Peyer's patch (tissue), 4 donors: ENCODE measurements around the gene SYNDIG1. TPM values are rescaled to one million over a fixed set of nuclear protein-coding genes. Genes with fewer than 3 reads are reported as not detected.

Source experiments
- DNase-seq, 3 donors: peaks; one replicate each; pipeline ENCODE4 v3.0.0-alpha.2; 2017 to 2019
- H3K27ac ChIP-seq, 4 donors: fragments of 200-600 bp; sonication (generic); one replicate each; pipeline ENCODE4 v1.5.1; 2016 to 2019
- H3K27me3 ChIP-seq, 2 donors: fragments of 200-600 bp; sonication (generic); one replicate each; pipeline ENCODE4 v1.5.1; 2019
- H3K36me3 ChIP-seq, 3 donors: fragments of 200-600 bp; sonication (generic); one replicate each; pipeline ENCODE4 v1.5.1; 2016 to 2019
- H3K4me1 ChIP-seq, 4 donors: fragments of 200-600 bp; sonication (generic); one replicate each; pipeline ENCODE4 v1.5.1; 2016 to 2019
- H3K4me3 ChIP-seq, 4 donors: fragments of 200-600 bp; sonication (generic); 1 replicate in 3 of 4; 2 replicates in 1 of 4; pipeline ENCODE4 v1.5.1; 2016 to 2019; ENCODE audit warnings: mild to moderate bottlenecking in 1 of 4
- H3K9me3 ChIP-seq, 4 donors: fragments of 200-600 bp; sonication (generic); one replicate each; pipeline ENCODE4 v1.5.1; 2016 to 2019; ENCODE audit warnings: mild to moderate bottlenecking in 1 of 4
- POLR2A ChIP-seq, 2 donors: fragments of 450-650 bp; IDR thresholded peaks; one replicate each; pipeline ENCODE4 v1.5.1; 2017; ENCODE audit warnings: antibody characterized with exemption in 2 of 2, mild to moderate bottlenecking in 2 of 2, moderate library complexity in 2 of 2
- total RNA-seq, 4 donors: library from RNA; depleted of rRNA; stranded (reverse); fragments of >200 nt; gene quantifications; one replicate each; pipeline ENCODE4 v1.1.0, GENCODE V29; 2016
- TF ChIP-seq, protein P1 (sequence below), 6 experiments: fragments of 450-650 bp in 4 of 6; fragments of 200-600 bp in 2 of 6; sonication (generic) in 1 of 6; IDR thresholded peaks; one replicate each; pipeline ENCODE4 v1.5.1; 2017 to 2019; ENCODE audit warnings: antibody characterized with exemption in 6 of 6, mild to moderate bottlenecking in 3 of 6, moderate library complexity in 1 of 6

SYNDIG1 gene
- total RNA-seq, 4 donors from 2014 or later, result 0.76 to 1.7 TPM; not detected in 2

GRCh38 chr20:24537210-24537609 is 67.8 kb downstream of the SYNDIG1 start:
- H3K36me3 ChIP-seq, result no peaks in the 10 kb centered on the region
- no peaks in the 10 kb centered on the region for H3K9me3 ChIP-seq
- no peak for TF ChIP-seq POLR2A (IDR thresholded peaks at IDR 0.05)
- TF ChIP-seq, protein P1, sequence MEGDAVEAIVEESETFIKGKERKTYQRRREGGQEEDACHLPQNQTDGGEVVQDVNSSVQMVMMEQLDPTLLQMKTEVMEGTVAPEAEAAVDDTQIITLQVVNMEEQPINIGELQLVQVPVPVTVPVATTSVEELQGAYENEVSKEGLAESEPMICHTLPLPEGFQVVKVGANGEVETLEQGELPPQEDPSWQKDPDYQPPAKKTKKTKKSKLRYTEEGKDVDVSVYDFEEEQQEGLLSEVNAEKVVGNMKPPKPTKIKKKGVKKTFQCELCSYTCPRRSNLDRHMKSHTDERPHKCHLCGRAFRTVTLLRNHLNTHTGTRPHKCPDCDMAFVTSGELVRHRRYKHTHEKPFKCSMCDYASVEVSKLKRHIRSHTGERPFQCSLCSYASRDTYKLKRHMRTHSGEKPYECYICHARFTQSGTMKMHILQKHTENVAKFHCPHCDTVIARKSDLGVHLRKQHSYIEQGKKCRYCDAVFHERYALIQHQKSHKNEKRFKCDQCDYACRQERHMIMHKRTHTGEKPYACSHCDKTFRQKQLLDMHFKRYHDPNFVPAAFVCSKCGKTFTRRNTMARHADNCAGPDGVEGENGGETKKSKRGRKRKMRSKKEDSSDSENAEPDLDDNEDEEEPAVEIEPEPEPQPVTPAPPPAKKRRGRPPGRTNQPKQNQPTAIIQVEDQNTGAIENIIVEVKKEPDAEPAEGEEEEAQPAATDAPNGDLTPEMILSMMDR (IDR thresholded peaks at IDR 0.05), result no peak
- H3K27me3 ChIP-seq, result no peaks in the 10 kb centered on the region
- no peak overlapping the region for H3K4me3 ChIP-seq
- DNase-seq, result no peak
- H3K4me1 ChIP-seq, result no peaks in the 10 kb centered on the region
- no peak overlapping the region for H3K27ac ChIP-seq

DNA sequence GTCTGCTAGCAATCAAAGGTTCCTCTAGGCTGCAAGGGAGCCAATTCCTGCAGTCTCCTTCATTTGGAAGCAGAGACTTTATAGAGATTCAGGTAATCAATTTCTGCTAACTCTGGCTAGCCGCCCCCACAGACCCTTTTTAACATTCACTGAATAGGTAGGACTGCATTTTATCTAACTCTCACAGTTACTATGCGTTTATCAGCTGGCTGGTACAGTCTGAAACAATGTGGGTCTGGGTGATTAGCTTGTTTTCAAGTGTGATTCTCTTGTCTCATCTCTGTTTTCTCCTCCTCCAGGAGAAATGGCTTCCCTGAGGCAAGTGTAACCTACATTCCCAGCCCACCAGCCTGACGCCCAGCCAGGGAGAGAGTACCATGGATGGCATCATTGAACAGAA is 73.3 kb downstream of the SYNDIG1 start:
- H3K9me3 ChIP-seq, result no peaks in the 10 kb centered on the region
- H3K36me3 ChIP-seq, result no peaks in the 10 kb centered on the region
- no peaks in the 10 kb centered on the region for H3K27me3 ChIP-seq
- no peak overlapping the region for H3K4me3 ChIP-seq
- H3K4me1 ChIP-seq, result no peaks in the 10 kb centered on the region
- DNase-seq, result no peak
- H3K27ac ChIP-seq, result no peak overlapping the region
- no peak for TF ChIP-seq POLR2A (IDR thresholded peaks at IDR 0.05)
- TF ChIP-seq, protein P1 (IDR thresholded peaks at IDR 0.05), result no peak

- H3K27ac ChIP-seq, result no peak overlapping the region
- DNase-seq, result no peak
- TF ChIP-seq, protein P1 (IDR thresholded peaks at IDR 0.05), result no peak
- H3K9me3 ChIP-seq, result no peaks in the 10 kb centered on the region
- no peaks in the 10 kb centered on the region for H3K27me3 ChIP-seq
- no peaks in the 10 kb centered on the region for H3K4me1 ChIP-seq
- H3K4me3 ChIP-seq, result no peak overlapping the region
- no peaks in the 10 kb centered on the region for H3K36me3 ChIP-seq
Measured at GRCh38 chr20:24543168-24543567, 73.7 kb downstream of the SYNDIG1 start.

GRCh38 chr20:24543741-24544140 is 74.3 kb downstream of the SYNDIG1 start:
- Histone ChIP-seq H3K27me3 (no peaks in the 10 kb centered on the region), H3K4me1 (no peaks in the 10 kb centered on the region), H3K4me3 (no peak overlapping the region), H3K9me3 (no peaks in the 10 kb centered on the region), H3K36me3 (no peaks in the 10 kb centered on the region), H3K27ac (no peak overlapping the region)
- no peak for DNase-seq
- TF ChIP-seq, protein P1 (IDR thresholded peaks at IDR 0.05), result no peak
- TF ChIP-seq POLR2A (IDR thresholded peaks at IDR 0.05), result no peak

DNA sequence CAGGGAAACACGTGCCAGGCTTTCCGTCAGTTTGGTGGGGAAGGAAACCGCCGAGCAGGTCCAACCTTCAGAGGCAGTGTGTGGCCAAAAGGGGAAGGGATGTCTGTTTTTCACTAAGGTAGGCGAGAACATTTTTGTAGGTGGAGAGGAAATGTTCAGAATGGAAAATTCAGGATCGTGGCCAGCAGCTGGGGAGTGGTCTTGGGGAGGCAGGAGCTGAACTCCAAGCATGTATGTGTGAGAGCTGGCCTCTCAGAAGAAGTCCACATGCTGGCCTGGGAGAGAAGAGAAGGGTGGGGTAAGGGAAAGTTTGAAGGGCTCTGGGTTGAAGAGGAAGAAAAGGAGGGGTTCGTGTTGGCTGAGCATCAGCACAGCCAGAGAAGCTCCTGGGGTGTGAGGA is 74.9 kb downstream of the SYNDIG1 start:
- Histone ChIP-seq H3K4me1 (no peaks in the 10 kb centered on the region), H3K27me3 (no peaks in the 10 kb centered on the region), H3K4me3 (no peak overlapping the region), H3K9me3 (no peaks in the 10 kb centered on the region), H3K36me3 (no peaks in the 10 kb centered on the region), H3K27ac (no peak overlapping the region)
- TF ChIP-seq, protein P1 (IDR thresholded peaks at IDR 0.05), result no peak
- no peak for TF ChIP-seq POLR2A (IDR thresholded peaks at IDR 0.05)
- no peak for DNase-seq

DNA sequence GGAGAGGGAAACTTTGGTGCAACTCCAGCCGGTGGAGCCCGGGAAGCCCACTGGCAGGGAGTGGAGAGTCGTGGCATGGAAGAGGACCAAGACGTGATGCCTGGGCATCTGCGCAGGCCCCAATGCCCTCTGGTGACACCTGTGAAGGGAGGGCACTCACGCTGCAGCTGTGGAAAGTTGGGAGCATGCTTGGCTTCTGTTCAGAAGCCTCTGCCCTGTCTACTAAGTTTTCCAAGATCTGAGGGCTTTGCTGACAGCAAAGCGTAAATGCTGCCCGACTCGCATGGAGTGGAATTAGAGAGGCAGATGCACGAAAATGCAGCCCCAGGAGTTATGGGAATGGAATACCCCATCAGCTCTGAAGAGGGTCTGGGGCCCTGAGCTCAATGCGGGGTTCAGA is 75.7 kb downstream of the SYNDIG1 start:
- DNase-seq, result no peak
- no peaks in the 10 kb centered on the region for H3K36me3 ChIP-seq
- H3K4me3 ChIP-seq, result no peak overlapping the region
- no peak for TF ChIP-seq POLR2A (IDR thresholded peaks at IDR 0.05)
- TF ChIP-seq, protein P1 (IDR thresholded peaks at IDR 0.05), result no peak
- H3K27me3 ChIP-seq, result no peaks in the 10 kb centered on the region
- no peaks in the 10 kb centered on the region for H3K9me3 ChIP-seq
- H3K27ac ChIP-seq, result no peak overlapping the region
- H3K4me1 ChIP-seq, result no peaks in the 10 kb centered on the region
